ENCODE results near the gene SNX27. TPM values are rescaled to one million over a fixed set of nuclear protein-coding genes. Genes with fewer than 3 reads are reported as not detected.

Gene SNX27
- total RNA-seq, 1 donor from 2014 or later = 62.1 TPM

DNA sequence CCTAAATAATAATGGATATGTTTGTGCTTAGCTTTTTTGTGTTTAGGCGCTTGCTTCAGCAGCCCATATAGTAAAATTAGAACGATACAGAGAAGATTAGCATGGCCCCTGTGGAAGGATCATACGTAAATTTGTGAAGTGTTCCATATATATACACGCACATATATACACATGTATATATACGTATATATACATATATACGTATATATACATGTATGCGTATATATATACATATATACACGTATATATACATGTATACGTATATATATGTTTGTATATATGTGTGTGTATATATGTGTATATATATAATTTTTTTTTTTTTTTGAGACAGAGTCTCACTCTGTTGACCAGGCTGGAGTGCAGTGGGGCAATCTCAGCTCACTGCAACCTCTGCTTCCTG, 17.4 kb downstream of the SNX27 start:
- no peak for ATAC-seq

DNA sequence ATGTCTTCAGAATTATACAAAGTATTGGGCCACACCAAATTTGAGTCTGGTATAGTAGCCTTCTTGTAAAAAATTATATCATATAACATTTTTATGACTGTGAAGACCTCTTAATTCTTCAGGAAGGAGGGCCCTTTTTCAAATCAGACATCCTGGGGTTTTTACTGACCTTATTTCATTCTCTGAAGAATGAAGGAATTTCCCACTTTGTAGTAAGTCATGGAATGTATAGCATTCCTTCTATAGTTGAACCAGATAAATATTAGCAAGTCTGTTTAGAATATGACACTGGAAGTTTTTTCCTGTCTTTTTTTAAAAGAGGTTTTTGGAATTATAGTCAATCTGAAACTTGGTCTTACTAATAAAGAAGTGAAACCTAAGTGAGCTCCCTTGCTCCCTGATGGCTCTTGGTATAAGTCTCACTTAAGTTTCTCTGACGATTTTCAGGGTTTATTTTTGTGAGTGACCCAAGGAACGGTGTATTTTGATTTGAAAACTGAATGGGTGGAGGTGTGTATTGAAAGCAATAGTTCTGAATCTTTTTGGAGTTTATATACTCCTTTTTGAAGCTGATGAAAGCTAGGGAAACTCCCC, 23.7 kb downstream of the SNX27 start:
- DNase-seq (no peak), ATAC-seq (no peak)
- Histone ChIP-seq H3K27me3 (no peaks in the 10 kb centered on the region), H3K4me1 (peaks cover 11% of the 10 kb centered on the region), H3K4me3 (no peak overlapping the region), H3K9me3 (no peaks in the 10 kb centered on the region), H3K27ac (no peak overlapping the region), H3K36me3 (no peaks in the 10 kb centered on the region)
- intact Hi-C loops (cut with DNase I) = no loop called here
- TF ChIP-seq, protein P1, sequence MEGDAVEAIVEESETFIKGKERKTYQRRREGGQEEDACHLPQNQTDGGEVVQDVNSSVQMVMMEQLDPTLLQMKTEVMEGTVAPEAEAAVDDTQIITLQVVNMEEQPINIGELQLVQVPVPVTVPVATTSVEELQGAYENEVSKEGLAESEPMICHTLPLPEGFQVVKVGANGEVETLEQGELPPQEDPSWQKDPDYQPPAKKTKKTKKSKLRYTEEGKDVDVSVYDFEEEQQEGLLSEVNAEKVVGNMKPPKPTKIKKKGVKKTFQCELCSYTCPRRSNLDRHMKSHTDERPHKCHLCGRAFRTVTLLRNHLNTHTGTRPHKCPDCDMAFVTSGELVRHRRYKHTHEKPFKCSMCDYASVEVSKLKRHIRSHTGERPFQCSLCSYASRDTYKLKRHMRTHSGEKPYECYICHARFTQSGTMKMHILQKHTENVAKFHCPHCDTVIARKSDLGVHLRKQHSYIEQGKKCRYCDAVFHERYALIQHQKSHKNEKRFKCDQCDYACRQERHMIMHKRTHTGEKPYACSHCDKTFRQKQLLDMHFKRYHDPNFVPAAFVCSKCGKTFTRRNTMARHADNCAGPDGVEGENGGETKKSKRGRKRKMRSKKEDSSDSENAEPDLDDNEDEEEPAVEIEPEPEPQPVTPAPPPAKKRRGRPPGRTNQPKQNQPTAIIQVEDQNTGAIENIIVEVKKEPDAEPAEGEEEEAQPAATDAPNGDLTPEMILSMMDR (IDR thresholded peaks at IDR 0.05) = no peak

More for the DNA sequence above, 17.4 kb downstream of the SNX27 start:
- Histone ChIP-seq H3K9me3 (no peaks in the 10 kb centered on the region), H3K4me3 (no peak overlapping the region), H3K36me3 (no peaks in the 10 kb centered on the region), H3K27ac (no peak overlapping the region), H3K27me3 (no peaks in the 10 kb centered on the region), H3K4me1 (no peaks in the 10 kb centered on the region)
- TF ChIP-seq, protein P1 (IDR thresholded peaks at IDR 0.05) = no peak
- no peak for DNase-seq
- intact Hi-C loops (cut with DNase I) = no loop called here

GRCh38 chr1:151638074-151638775, 26.4 kb downstream of the SNX27 start:
- TF ChIP-seq, protein P1 (IDR thresholded peaks at IDR 0.05) = no peak
- Histone ChIP-seq H3K27me3 (no peaks in the 10 kb centered on the region), H3K4me1 (peaks cover 11% of the 10 kb centered on the region), H3K27ac (no peak overlapping the region), H3K9me3 (no peaks in the 10 kb centered on the region), H3K36me3 (no peaks in the 10 kb centered on the region), H3K4me3 (no peak overlapping the region)
- no peak for ATAC-seq
- no peak for DNase-seq
- intact Hi-C loops (cut with DNase I) = no loop called here

- no peak for ATAC-seq
These were observed 27.0 kb downstream of the SNX27 start for GRCh38 chr1:151638812-151639211.

DNA sequence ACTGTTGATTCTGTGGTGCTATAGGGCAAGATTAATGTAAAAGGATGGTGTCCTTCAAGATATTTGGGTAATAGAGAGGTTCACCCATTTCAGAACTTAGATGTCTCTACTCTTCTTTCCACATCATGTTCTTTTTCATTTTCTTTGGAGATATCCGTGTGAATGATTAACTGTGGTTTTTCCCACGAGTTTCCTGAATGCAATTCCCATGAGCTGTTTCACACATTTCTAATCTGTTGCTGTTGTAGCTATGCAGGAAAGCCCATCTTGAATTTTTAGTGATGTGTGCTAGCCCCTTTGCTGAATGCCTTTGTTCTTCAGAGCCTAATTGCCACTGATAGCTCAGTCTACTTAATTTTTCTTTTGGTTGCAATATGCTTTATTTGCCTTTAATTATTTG, 27.6 kb downstream of the SNX27 start:
- peaks cover 11% of the 10 kb centered on the region for H3K4me1 ChIP-seq
- ATAC-seq (no peak), DNase-seq (no peak)
- no peak overlapping the region for H3K27ac ChIP-seq
- intact Hi-C loops (cut with DNase I) = no loop called here
- H3K9me3 ChIP-seq = no peaks in the 10 kb centered on the region
- H3K4me3 ChIP-seq = no peak overlapping the region
- TF ChIP-seq, protein P1 (IDR thresholded peaks at IDR 0.05) = no peak
- H3K36me3 ChIP-seq = no peaks in the 10 kb centered on the region
- no peaks in the 10 kb centered on the region for H3K27me3 ChIP-seq

More at GRCh38 chr1:151638812-151639211, 27.0 kb downstream of the SNX27 start:
- TF ChIP-seq, protein P1 (IDR thresholded peaks at IDR 0.05) = no peak
- Histone ChIP-seq H3K27me3 (no peaks in the 10 kb centered on the region), H3K9me3 (no peaks in the 10 kb centered on the region), H3K36me3 (no peaks in the 10 kb centered on the region), H3K27ac (no peak overlapping the region), H3K4me1 (peaks cover 11% of the 10 kb centered on the region), H3K4me3 (no peak overlapping the region)
- intact Hi-C loops (cut with DNase I) = no loop called here
- no peak for DNase-seq
